Activated CD4-positive, alpha-beta T cell treated with anti-CD3 and anti-CD28 coated beads, Interleukin-10, Interleukin-2, amounts not matched to agents 100 ng/mL and 50 ng/mL, durations not matched to agents 16 hours and 8 hours (primary cell): ENCODE data around the gene NAP1L4.

ENCODE experiments used
- DNase-seq: peaks from one replicate; pipeline ENCODE4 v3.0.0-alpha.2; 2020

The NAP1L4 gene

GRCh38 chr11:2992234-2992996 is at the start of gene NAP1L4:
Gene NAP1L4 (minus strand): TSS chr11:2992329. CDS start chr11:2979220, 13,109 bp downstream.
- DNase-seq = peak; percentile 98

- DNase-seq = no peak
Observed at GRCh38 chr11:3040881-3041280, 48.8 kb upstream of the NAP1L4 start.

GRCh38 chr11:3037945-3038271 is 45.8 kb upstream of the NAP1L4 start:
- DNase-seq = no peak

- DNase-seq = peak; percentile 43
Observed at GRCh38 chr11:3037040-3037944, 45.2 kb upstream of the NAP1L4 start.

GRCh38 chr11:3036419-3036818 is 44.3 kb upstream of the NAP1L4 start:
- DNase-seq = no peak

GRCh38 chr11:3035333-3035732 is 43.2 kb upstream of the NAP1L4 start:
- no peak for DNase-seq

GRCh38 chr11:3030289-3031070 is 38.4 kb upstream of the NAP1L4 start:
- no peak for DNase-seq

GRCh38 chr11:3028813-3029212 is 36.7 kb upstream of the NAP1L4 start:
- DNase-seq = no peak

GRCh38 chr11:3026803-3027202 is 34.7 kb upstream of the NAP1L4 start:
- no peak for DNase-seq

GRCh38 chr11:3022982-3023381 is 30.9 kb upstream of the NAP1L4 start:
- DNase-seq = no peak

GRCh38 chr11:3022300-3022967 is 30.3 kb upstream of the NAP1L4 start:
- DNase-seq = peak; percentile 38

GRCh38 chr11:3021125-3021524 is 29.0 kb upstream of the NAP1L4 start:
- peak; percentile 38 for DNase-seq

- DNase-seq = no peak
Observed at GRCh38 chr11:3020011-3020410, 27.9 kb upstream of the NAP1L4 start.

- no peak for DNase-seq
Observed at GRCh38 chr11:3018596-3018995, 26.5 kb upstream of the NAP1L4 start.

GRCh38 chr11:3016861-3017260 is 24.7 kb upstream of the NAP1L4 start:
- DNase-seq = no peak

- no peak for DNase-seq
Observed at GRCh38 chr11:3015796-3016195, 23.7 kb upstream of the NAP1L4 start.

- DNase-seq = no peak
Observed at GRCh38 chr11:3014943-3015342, 22.8 kb upstream of the NAP1L4 start.

- peak; percentile 73 for DNase-seq
Observed at GRCh38 chr11:3014057-3014938, 22.2 kb upstream of the NAP1L4 start.

- DNase-seq = no peak
Observed at GRCh38 chr11:3011891-3012885, 20.1 kb upstream of the NAP1L4 start.

GRCh38 chr11:3010521-3011275 is 18.6 kb upstream of the NAP1L4 start:
- DNase-seq = peak; percentile 43
